ENCODE results near the gene WIPF3. TPM values are rescaled to one million over a fixed set of nuclear protein-coding genes. Genes with fewer than 3 reads are reported as not detected.
A peak's percentile ranks its signal among the peaks of the same experiment; 100 is the strongest.

Gene WIPF3
- total RNA-seq, 1 experiment from 2014 or later, result 11.6 TPM

DNA sequence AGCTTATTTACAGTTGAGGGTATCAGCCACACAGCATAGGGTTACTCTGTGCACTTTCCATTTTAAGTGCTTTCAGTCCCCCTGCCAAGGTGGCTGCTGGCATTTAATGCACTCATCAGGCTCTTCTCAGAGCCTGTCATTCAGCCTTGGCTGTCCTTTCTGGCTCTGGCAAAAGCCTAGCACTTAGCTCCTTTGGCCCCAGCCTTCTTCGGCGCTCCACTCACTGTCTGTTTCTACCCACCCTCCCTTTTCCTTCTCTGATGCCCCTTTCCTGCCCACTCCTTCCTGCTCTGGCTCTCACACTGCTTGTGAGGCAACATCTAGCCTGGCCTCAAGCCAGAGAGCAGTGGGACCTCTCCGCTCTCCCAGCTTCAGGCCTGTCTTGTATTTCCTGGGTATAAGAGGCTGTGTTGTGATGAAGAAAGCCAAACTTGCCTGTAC is 60.2 kb downstream of the WIPF3 start:
- H3K23me2 ChIP-seq (ENCODE audit: insufficient read length, low read depth, low read length, poor library complexity, severe bottlenecking), result no peaks in the 10 kb centered on the region
- no peak overlapping the region for H3K27ac ChIP-seq (ENCODE audit: insufficient read length, low read depth, low read length)
- TF ChIP-seq, protein P1, sequence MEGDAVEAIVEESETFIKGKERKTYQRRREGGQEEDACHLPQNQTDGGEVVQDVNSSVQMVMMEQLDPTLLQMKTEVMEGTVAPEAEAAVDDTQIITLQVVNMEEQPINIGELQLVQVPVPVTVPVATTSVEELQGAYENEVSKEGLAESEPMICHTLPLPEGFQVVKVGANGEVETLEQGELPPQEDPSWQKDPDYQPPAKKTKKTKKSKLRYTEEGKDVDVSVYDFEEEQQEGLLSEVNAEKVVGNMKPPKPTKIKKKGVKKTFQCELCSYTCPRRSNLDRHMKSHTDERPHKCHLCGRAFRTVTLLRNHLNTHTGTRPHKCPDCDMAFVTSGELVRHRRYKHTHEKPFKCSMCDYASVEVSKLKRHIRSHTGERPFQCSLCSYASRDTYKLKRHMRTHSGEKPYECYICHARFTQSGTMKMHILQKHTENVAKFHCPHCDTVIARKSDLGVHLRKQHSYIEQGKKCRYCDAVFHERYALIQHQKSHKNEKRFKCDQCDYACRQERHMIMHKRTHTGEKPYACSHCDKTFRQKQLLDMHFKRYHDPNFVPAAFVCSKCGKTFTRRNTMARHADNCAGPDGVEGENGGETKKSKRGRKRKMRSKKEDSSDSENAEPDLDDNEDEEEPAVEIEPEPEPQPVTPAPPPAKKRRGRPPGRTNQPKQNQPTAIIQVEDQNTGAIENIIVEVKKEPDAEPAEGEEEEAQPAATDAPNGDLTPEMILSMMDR (conservative IDR thresholded peaks at IDR 0.05), result no peak
- no peak overlapping the region for H2AK5ac ChIP-seq (ENCODE audit: insufficient read length, low read length)
- no peak overlapping the region for H3K23ac ChIP-seq (ENCODE audit: insufficient read length, low read depth, low read length)
- Mint-ChIP-seq H3K27me3 (ENCODE audit: low read depth) (no peaks in the 10 kb centered on the region), H3K4me3 (no peak overlapping the region), H3K4me1 (peaks cover 0 to 2% of the 10 kb centered on the region in 2 experiments; a peak in 1 of 4 replicates), H3K27ac (peak overlapping the region in 2 of 3 experiments; percentile 50 to 96; a peak in 3 of 7 replicates), H3K9me3 (no peaks in the 10 kb centered on the region), H3K36me3 (ENCODE audit: insufficient read depth in 1 of 3, low read depth in 3 of 3) (no peaks in the 10 kb centered on the region)
- H3K27me3 ChIP-seq (ENCODE audit: insufficient read depth, low read length), result no peaks in the 10 kb centered on the region
- no peak overlapping the region for H2BK15ac ChIP-seq (ENCODE audit: low read depth, low read length)
- H2BK12ac ChIP-seq (ENCODE audit: insufficient read length, low read depth, low read length), result no peak overlapping the region
- no peaks in the 10 kb centered on the region for H3K79me1 ChIP-seq (ENCODE audit: insufficient read depth, low read depth, low read length, poor library complexity, severe bottlenecking)
- H3K56ac ChIP-seq (ENCODE audit: insufficient read length, low read depth, low read length), result no peak overlapping the region
- no peak overlapping the region for H3K9ac ChIP-seq (ENCODE audit: extremely low read depth, insufficient read length, low read length)
- H3K4me1 ChIP-seq (ENCODE audit: insufficient read depth, low read length), result no peaks in the 10 kb centered on the region
- H3K9me3 ChIP-seq (ENCODE audit: control insufficient read depth, low read depth, low read length), result no peaks in the 10 kb centered on the region
- WGBS (ENCODE audit: extremely low coverage, insufficient read length, low lambda C conversion rate), result no CpG with 5 or more reads among the region's 3 CpGs
- no peak overlapping the region for H3T11ph ChIP-seq (ENCODE audit: low read length)
- H3K4ac ChIP-seq (ENCODE audit: low read depth, low read length), result no peak overlapping the region
- no peak overlapping the region for H2BK120ac ChIP-seq (ENCODE audit: low read depth, low read length, poor library complexity, severe bottlenecking)
- no peak overlapping the region for H2BK20ac ChIP-seq (ENCODE audit: low read depth, low read length, poor library complexity, severe bottlenecking)
- no peak overlapping the region for H4K8ac ChIP-seq (replicated peaks; ENCODE audit: insufficient read length, low read depth, low read length)
- H4K20me1 ChIP-seq (ENCODE audit: control insufficient read depth, insufficient read depth, insufficient read length), result no peaks in the 10 kb centered on the region
- no peak overlapping the region for H3K18ac ChIP-seq (ENCODE audit: insufficient read length, low read depth, low read length)
- H4K5ac ChIP-seq (ENCODE audit: insufficient read length, low read depth, low read length), result no peak overlapping the region
- no peak for DNase-seq
- no peak overlapping the region for H2AFZ ChIP-seq (ENCODE audit: low read length)
- H3K4me2 ChIP-seq (ENCODE audit: insufficient read depth, insufficient read length, low read length), result no peak overlapping the region
- no peaks in the 10 kb centered on the region for H3K79me2 ChIP-seq (ENCODE audit: insufficient read depth, low read length)
- H2BK5ac ChIP-seq (ENCODE audit: insufficient read length, low read length), result no peak overlapping the region
- no peak overlapping the region for H3K14ac ChIP-seq (ENCODE audit: insufficient read depth, low read length)
- no peak overlapping the region for H4K91ac ChIP-seq (ENCODE audit: insufficient read length, low read depth, low read length)

Data from H9 (cell line).